Panc1 (cell line): ENCODE measurements around the gene CRCP. TPM values are rescaled to one million over a fixed set of nuclear protein-coding genes. Genes with fewer than 3 reads are reported as not detected.
"Not testable (repeated sequence)": the region's sequence is repeated elsewhere in the genome, so short reads cannot be mapped to it uniquely, and the experiment has no call there.

Experiments
- ATAC-seq: fragments of 200-7000 bp; cut with Tn5 transposase; 2 replicates; pipeline ENCODE4 v1.9.1; 2020; ENCODE audit warnings: mild to moderate bottlenecking, moderate library complexity
- BruUV-seq: library from RNA; stranded (reverse); fragments of 400-500 nt; replicated peaks from 2 replicates; lab custom pipeline; 2021; lab: Mats Ljungman, UMichigan
- CTCF ChIA-PET: fragments of 300-600 bp; sonication (Branson Sonifier 250); formaldehyde crosslinking; loops from one replicate; lab custom pipeline; 2022; ENCODE audit warnings: antibody characterized with exemption; lab: Charles Lee
- POLR2A ChIA-PET: fragments of 300-600 bp; sonication (Branson Sonifier 250); formaldehyde crosslinking; loops from one replicate; lab custom pipeline; 2022; ENCODE audit warnings: antibody characterized with exemption; lab: Charles Lee
- DNase-seq: peaks from one replicate; pipeline ENCODE4 v3.0.0-alpha.2; 2010; ENCODE audit warnings: low read depth, low spot score
- H3K27ac ChIP-seq: 2 replicates; pipeline ENCODE4 v1.5.1; 2011; ENCODE audit warnings: mild to moderate bottlenecking, low read length, inconsistent platforms
- H3K27me3 ChIP-seq: fragments of 200-500 bp; sonication (Bioruptor generic); 2 replicates; pipeline ENCODE4 v1.6.0; 2014; ENCODE audit warnings: low read length, inconsistent platforms; ENCODE audit not compliant: control insufficient read depth, insufficient read depth
- H3K36me3 ChIP-seq: fragments of 200-500 bp; sonication (Bioruptor generic); 2 replicates; pipeline ENCODE4 v1.5.1; 2014; ENCODE audit warnings: inconsistent platforms, mild to moderate bottlenecking, low read length, moderate library complexity; ENCODE audit not compliant: control insufficient read depth, insufficient read depth
- H3K4me1 ChIP-seq: 2 replicates; pipeline ENCODE4 v1.5.1; 2011; ENCODE audit warnings: inconsistent platforms, mild to moderate bottlenecking, low read length, moderate library complexity; ENCODE audit not compliant: control insufficient read depth, insufficient read depth
- H3K4me3 ChIP-seq, 2 experiments: 2 replicates each; pipeline ENCODE4 v1.5.1; 2011 to 2012; ENCODE audit warnings: low read depth in 2 of 2, low read length in 2 of 2, mild to moderate bottlenecking in 2 of 2, inconsistent platforms in 1 of 2, moderate library complexity in 1 of 2
- H3K9me3 ChIP-seq: fragments of 200-500 bp; sonication (Bioruptor generic); 2 replicates; pipeline ENCODE4 v1.5.1; 2014; ENCODE audit warnings: low read depth, mild to moderate bottlenecking, inconsistent platforms, low read length, moderate library complexity; ENCODE audit not compliant: control insufficient read depth, insufficient read depth
- POLR2AphosphoS5 ChIP-seq: IDR thresholded peaks from 2 replicates; pipeline ENCODE4 v1.6.1; 2012; ENCODE audit warnings: mild to moderate bottlenecking, low read depth, low read length, moderate library complexity
- SIN3A ChIP-seq: IDR thresholded peaks from 2 replicates; pipeline ENCODE4 v1.6.1; 2012; ENCODE audit warnings: low read depth, mild to moderate bottlenecking, low read length, moderate library complexity, borderline replicate concordance; ENCODE audit not compliant: insufficient read depth
- TCF7L2 ChIP-seq: IDR thresholded peaks from 2 replicates; pipeline ENCODE4 v1.6.1; 2011; ENCODE audit warnings: mild to moderate bottlenecking, low read depth, low read length, inconsistent platforms
- in situ Hi-C: cut with HindIII; loops from 2 replicates; pipeline ENCODE4 v1.10.0; 2016; ENCODE audit warnings: low sequenced_read_pairs, low pct_unique_long_range_greater_than_20kb
- intact Hi-C: fragments of 100-400 bp; cut with micrococcal nuclease; formaldehyde crosslinking; loops from one replicate; pipeline ENCODE4 v1.10.0; 2022; ENCODE audit not compliant: unreplicated experiment
- total RNA-seq: library from RNA; stranded (reverse); gene quantifications from one replicate; pipeline ENCODE4 v1.2.1, GENCODE V29; 2021; ENCODE audit not compliant: unreplicated experiment
- TF ChIP-seq, protein P1 (sequence below), 2 experiments: IDR thresholded peaks; 2 replicates each; pipeline ENCODE4 v1.6.1; 2011 to 2012; ENCODE audit warnings: low read depth in 2 of 2, control low read depth in 1 of 2, low read length in 1 of 2, mild to moderate bottlenecking in 1 of 2, moderate library complexity in 1 of 2; ENCODE audit not compliant: insufficient read depth in 1 of 2
- TF ChIP-seq, protein P2 (sequence below): fragments of 450-650 bp; IDR thresholded peaks from 2 replicates; pipeline ENCODE4 v1.5.1; 2017; ENCODE audit warnings: mild to moderate bottlenecking

The CRCP gene
- total RNA-seq, 1 experiment from 2014 or later: 46.4 TPM

DNA sequence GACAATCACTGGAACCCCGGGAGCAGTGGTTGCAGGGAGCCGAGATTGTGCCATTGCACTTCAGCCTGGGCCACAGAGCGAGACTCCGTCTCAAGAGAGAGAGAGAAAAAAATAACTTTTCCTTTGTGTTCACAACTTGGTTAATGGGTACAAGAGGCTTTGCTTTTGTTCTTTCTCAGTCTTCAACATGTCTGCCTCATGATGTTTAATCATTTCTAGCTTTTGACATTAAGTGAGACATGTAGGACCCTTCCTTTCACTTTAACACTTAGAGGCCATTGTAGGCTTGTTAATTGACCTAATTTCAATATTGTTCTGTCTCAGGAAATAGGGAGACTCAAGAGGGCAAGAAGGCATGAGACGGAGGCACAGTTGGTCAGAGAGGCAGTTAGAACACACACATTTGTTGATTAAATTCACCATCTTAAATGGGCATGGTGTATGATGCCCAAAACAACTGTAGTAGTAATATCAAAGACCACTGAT, 9.3 kb upstream of the CRCP start:
- Histone ChIP-seq H3K27me3 (no peaks in the 10 kb centered on the region), H3K4me1 (no peaks in the 10 kb centered on the region; the same call in 1 of the 2 replicates), H3K4me3 (no peak overlapping the region), H3K27ac (no peak overlapping the region), H3K36me3 (no peaks in the 10 kb centered on the region), H3K9me3 (no peaks in the 10 kb centered on the region)
- ChIA-PET CTCF (no interaction called here), POLR2A (interaction anchor here (0.7 kb wide), 1 partner anchor 121 kb away, joined by 3 read pairs; no protein-coding TSS in a partner anchor)
- no TSS peak for BruUV-seq
- in situ Hi-C loops (no loop called here), intact Hi-C loops (no loop called here)
- TF ChIP-seq TCF7L2 (no peak), POLR2AphosphoS5 (no peak), SIN3A (no peak)
- TF ChIP-seq, protein P1, sequence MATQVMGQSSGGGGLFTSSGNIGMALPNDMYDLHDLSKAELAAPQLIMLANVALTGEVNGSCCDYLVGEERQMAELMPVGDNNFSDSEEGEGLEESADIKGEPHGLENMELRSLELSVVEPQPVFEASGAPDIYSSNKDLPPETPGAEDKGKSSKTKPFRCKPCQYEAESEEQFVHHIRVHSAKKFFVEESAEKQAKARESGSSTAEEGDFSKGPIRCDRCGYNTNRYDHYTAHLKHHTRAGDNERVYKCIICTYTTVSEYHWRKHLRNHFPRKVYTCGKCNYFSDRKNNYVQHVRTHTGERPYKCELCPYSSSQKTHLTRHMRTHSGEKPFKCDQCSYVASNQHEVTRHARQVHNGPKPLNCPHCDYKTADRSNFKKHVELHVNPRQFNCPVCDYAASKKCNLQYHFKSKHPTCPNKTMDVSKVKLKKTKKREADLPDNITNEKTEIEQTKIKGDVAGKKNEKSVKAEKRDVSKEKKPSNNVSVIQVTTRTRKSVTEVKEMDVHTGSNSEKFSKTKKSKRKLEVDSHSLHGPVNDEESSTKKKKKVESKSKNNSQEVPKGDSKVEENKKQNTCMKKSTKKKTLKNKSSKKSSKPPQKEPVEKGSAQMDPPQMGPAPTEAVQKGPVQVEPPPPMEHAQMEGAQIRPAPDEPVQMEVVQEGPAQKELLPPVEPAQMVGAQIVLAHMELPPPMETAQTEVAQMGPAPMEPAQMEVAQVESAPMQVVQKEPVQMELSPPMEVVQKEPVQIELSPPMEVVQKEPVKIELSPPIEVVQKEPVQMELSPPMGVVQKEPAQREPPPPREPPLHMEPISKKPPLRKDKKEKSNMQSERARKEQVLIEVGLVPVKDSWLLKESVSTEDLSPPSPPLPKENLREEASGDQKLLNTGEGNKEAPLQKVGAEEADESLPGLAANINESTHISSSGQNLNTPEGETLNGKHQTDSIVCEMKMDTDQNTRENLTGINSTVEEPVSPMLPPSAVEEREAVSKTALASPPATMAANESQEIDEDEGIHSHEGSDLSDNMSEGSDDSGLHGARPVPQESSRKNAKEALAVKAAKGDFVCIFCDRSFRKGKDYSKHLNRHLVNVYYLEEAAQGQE (IDR thresholded peaks at IDR 0.05; ENCODE audit: insufficient read depth in 1 of 2, low read depth in 2 of 2, low read length in 1 of 2): no peak
- TF ChIP-seq, protein P2, sequence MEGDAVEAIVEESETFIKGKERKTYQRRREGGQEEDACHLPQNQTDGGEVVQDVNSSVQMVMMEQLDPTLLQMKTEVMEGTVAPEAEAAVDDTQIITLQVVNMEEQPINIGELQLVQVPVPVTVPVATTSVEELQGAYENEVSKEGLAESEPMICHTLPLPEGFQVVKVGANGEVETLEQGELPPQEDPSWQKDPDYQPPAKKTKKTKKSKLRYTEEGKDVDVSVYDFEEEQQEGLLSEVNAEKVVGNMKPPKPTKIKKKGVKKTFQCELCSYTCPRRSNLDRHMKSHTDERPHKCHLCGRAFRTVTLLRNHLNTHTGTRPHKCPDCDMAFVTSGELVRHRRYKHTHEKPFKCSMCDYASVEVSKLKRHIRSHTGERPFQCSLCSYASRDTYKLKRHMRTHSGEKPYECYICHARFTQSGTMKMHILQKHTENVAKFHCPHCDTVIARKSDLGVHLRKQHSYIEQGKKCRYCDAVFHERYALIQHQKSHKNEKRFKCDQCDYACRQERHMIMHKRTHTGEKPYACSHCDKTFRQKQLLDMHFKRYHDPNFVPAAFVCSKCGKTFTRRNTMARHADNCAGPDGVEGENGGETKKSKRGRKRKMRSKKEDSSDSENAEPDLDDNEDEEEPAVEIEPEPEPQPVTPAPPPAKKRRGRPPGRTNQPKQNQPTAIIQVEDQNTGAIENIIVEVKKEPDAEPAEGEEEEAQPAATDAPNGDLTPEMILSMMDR: no peak
- ATAC-seq (no peak), DNase-seq (no peak)

DNA sequence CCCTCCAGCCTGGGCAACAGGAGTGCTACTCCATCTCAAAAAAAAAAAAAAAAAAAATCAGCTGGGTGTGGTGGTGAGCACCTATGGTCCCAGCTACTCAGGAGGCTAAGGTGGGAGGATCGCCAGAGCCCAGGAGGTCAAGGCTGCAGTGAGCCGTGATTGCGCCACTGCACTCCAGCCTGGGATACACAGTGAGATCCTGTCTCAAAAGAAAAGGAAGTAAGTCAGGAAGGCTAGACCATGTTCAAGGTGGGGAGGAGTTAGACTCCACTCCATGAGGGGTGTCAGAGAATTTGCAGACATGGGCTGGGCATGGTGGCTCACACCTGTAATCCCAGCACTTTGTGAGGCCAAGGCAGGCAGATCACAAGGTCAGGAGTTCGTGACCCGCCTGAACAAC, 6.2 kb upstream of the CRCP start:
- H3K36me3 ChIP-seq, DNase-seq, H3K4me3 ChIP-seq, intact Hi-C loops, H3K9me3 ChIP-seq, ATAC-seq, BruUV-seq, in situ Hi-C loops, H3K27me3 ChIP-seq, H3K4me1 ChIP-seq, CTCF ChIA-PET, H3K27ac ChIP-seq: not testable (repeated sequence)
- POLR2A ChIA-PET: interaction anchor here (0.6 kb wide), 1 partner anchor 16 kb away, joined by 7 read pairs; no protein-coding TSS in a partner anchor

DNA sequence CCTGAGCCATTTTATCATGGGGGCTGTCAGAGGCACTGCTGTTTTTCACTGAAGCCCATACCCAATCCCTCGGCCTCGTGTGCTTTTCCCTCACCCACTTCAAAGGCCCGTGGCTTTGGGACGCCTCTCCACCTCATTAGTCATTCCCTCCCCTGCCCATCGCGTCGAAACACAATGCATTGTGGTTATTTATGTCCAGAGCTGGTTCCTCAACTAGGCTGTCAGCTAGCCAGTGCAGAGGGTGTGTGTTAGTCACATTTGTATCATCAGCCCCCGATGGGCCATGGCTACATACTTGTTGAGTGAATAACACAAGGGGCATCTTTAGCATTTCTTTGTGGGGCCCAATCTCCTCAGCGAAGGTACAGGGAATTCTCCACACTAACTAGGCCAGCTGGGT, 3.8 kb upstream of the CRCP start:
- 0 out of 2 replicates have a peak, but pooled peaks have one; percentile 6 for ATAC-seq
- peaks cover 3% of the 10 kb centered on the region for H3K4me1 ChIP-seq

More for the DNA sequence above, 3.8 kb upstream of the CRCP start:
- intact Hi-C loops: no loop called here
- POLR2A ChIA-PET: no interaction called here
- no peaks in the 10 kb centered on the region for H3K27me3 ChIP-seq
- TF ChIP-seq TCF7L2 (peak; percentile 33; the same call in 1 of the 2 replicates), SIN3A (no peak)
- TF ChIP-seq, protein P2: no peak
- TF ChIP-seq, protein P1 (IDR thresholded peaks at IDR 0.05; ENCODE audit: insufficient read depth in 1 of 2, low read depth in 2 of 2, low read length in 1 of 2): no peak
- BruUV-seq: no TSS peak
- H3K27ac ChIP-seq: no peak overlapping the region
- no peak for DNase-seq
- in situ Hi-C loops: no loop called here
- H3K36me3 ChIP-seq: no peaks in the 10 kb centered on the region
- H3K9me3 ChIP-seq: no peaks in the 10 kb centered on the region
- CTCF ChIA-PET: no interaction called here
- no peak overlapping the region for H3K4me3 ChIP-seq
